SK-N-SH (cell line): Measurements from ENCODE around the gene SLC22A17. TPM values are rescaled to one million over a fixed set of nuclear protein-coding genes. Genes with fewer than 3 reads are reported as not detected.

Source experiments
- CTCF ChIA-PET: fragments of 300-600, 350-600 bp; formaldehyde crosslinking; extraction: SDS; loops from one replicate; lab custom pipeline; 2021; lab: Yijun Ruan, JAX
- POLR2A ChIA-PET: fragments of 350-600 bp; sonication (Branson Sonifier 250); formaldehyde crosslinking; extraction: SDS; loops from one replicate; lab custom pipeline; 2020; ENCODE audit warnings: antibody characterized with exemption, inconsistent platforms; lab: Yijun Ruan, JAX
- DNase-seq: peaks from one replicate; pipeline ENCODE4 v3.0.0; 2012
- H2AFZ ChIP-seq: fragments of 200-600 bp; sonication (generic); 2 replicates; pipeline ENCODE4 v1.8.1; 2016; ENCODE audit warnings: antibody characterized with exemption, mild to moderate bottlenecking, low read depth
- H3F3A ChIP-seq: fragments of 200-600 bp; sonication (generic); replicated peaks from 2 replicates; pipeline ENCODE3; 2016; ENCODE audit warnings: antibody characterized with exemption, mild to moderate bottlenecking; ENCODE audit not compliant: insufficient read depth
- H3K27ac ChIP-seq, 2 experiments: fragments of 200-500 bp in 1 of 2; fragments of 200-600 bp in 1 of 2; sonication (Bioruptor generic) in 1 of 2; sonication (generic), shearing (Covaris generic) in 1 of 2; 2 replicates each; pipeline versions ENCODE4 v1.5.1 to v1.6.1; 2014 to 2016; ENCODE audit warnings: low read depth in 2 of 2, inconsistent platforms in 1 of 2, low read length in 1 of 2, mild to moderate bottlenecking in 1 of 2, mixed read lengths in 1 of 2
- H3K27me3 ChIP-seq: fragments of 200-600 bp; sonication (generic), shearing (Covaris generic); 2 replicates; pipeline ENCODE4 v1.6.1; 2016; ENCODE audit warnings: mixed run types; ENCODE audit not compliant: insufficient read depth
- H3K36me3 ChIP-seq, 2 experiments: fragments of 200-500 bp in 1 of 2; fragments of 200-600 bp in 1 of 2; sonication (Bioruptor generic) in 1 of 2; sonication (generic) in 1 of 2; replicated peaks in 1 of 2; 2 replicates each; pipeline versions ENCODE3 to v1.5.1; 2014 to 2016; ENCODE audit warnings: low read length in 1 of 2, mild to moderate bottlenecking in 1 of 2; ENCODE audit not compliant: insufficient read depth in 2 of 2, control insufficient read depth in 1 of 2
- H3K4me1 ChIP-seq, 2 experiments: fragments of 200-500 bp in 1 of 2; fragments of 200-600 bp in 1 of 2; sonication (Bioruptor generic) in 1 of 2; sonication (generic), shearing (Covaris generic) in 1 of 2; 2 replicates each; pipeline versions ENCODE4 v1.5.1 to v1.6.1; 2014 to 2016; ENCODE audit warnings: low read depth in 1 of 2, low read length in 1 of 2, mixed run types in 1 of 2; ENCODE audit not compliant: insufficient read depth in 2 of 2, control insufficient read depth in 1 of 2
- H3K4me2 ChIP-seq: fragments of 200-600 bp; sonication (generic), shearing (Covaris generic); 2 replicates; pipeline ENCODE4 v1.6.1; 2017; ENCODE audit warnings: mixed run types
- H3K4me3 ChIP-seq, 2 experiments: fragments of 200-500 bp in 1 of 2; fragments of 200-600 bp in 1 of 2; sonication (Bioruptor generic) in 1 of 2; sonication (generic), shearing (Covaris generic) in 1 of 2; 2 replicates each; pipeline versions ENCODE4 v1.5.1 to v1.8.1; 2014 to 2016; ENCODE audit warnings: low read depth in 2 of 2, inconsistent platforms in 1 of 2, low read length in 1 of 2, mild to moderate bottlenecking in 1 of 2, mixed read lengths in 1 of 2, moderate library complexity in 1 of 2
- H3K79me2 ChIP-seq: fragments of 200-600 bp; sonication (generic); 2 replicates; pipeline ENCODE4 v1.8.1; 2017; ENCODE audit warnings: mild to moderate bottlenecking; ENCODE audit not compliant: insufficient read depth
- H3K9ac ChIP-seq: fragments of 200-600 bp; sonication (generic); 2 replicates; pipeline ENCODE4 v1.6.1; 2017; ENCODE audit warnings: mixed run types
- H3K9me2 ChIP-seq: fragments of 200-600 bp; sonication (generic); 2 replicates; pipeline ENCODE4 v1.6.1; 2017; ENCODE audit warnings: mixed run types
- H3K9me3 ChIP-seq: fragments of 200-600 bp; sonication (generic); 2 replicates; pipeline ENCODE4 v1.6.1; 2017; ENCODE audit warnings: mixed run types, mild to moderate bottlenecking, moderate library complexity
- H4K20me1 ChIP-seq: fragments of 200-600 bp; sonication (generic); 2 replicates; pipeline ENCODE4 v1.6.1; 2017; ENCODE audit warnings: mild to moderate bottlenecking, mixed run types; ENCODE audit not compliant: insufficient read depth
- CHD2 ChIP-seq: fragments of 150-350 bp; IDR thresholded peaks from 2 replicates; pipeline ENCODE4 v1.6.1; 2018; ENCODE audit warnings: low read length; ENCODE audit not compliant: partially characterized antibody
- ELF1 ChIP-seq: IDR thresholded peaks from 2 replicates; pipeline ENCODE4 v1.4.0; 2012
- FOXJ3 ChIP-seq: sonication (generic); formaldehyde crosslinking; IDR thresholded peaks from 2 replicates; pipeline ENCODE4 v1.5.1; 2020; ENCODE audit warnings: mild to moderate bottlenecking, missing genetic modification reagents
- FOXM1 ChIP-seq: IDR thresholded peaks from 2 replicates; pipeline ENCODE4 v1.4.0; 2012; ENCODE audit warnings: low read depth, mild to moderate bottlenecking
- GABPA ChIP-seq: IDR thresholded peaks from 2 replicates; pipeline ENCODE4 v1.4.0; 2012; ENCODE audit warnings: low read depth, mild to moderate bottlenecking
- JUND ChIP-seq: IDR thresholded peaks from 2 replicates; pipeline ENCODE4 v1.4.0; 2012
- MXI1 ChIP-seq: IDR thresholded peaks from 2 replicates; pipeline ENCODE4 v1.6.1; 2012; ENCODE audit warnings: mild to moderate bottlenecking, low read depth, low read length, improper control_type of control experiment
- PBX3 ChIP-seq: IDR thresholded peaks from 2 replicates; pipeline ENCODE4; 2012
- POLR2AphosphoS5 ChIP-seq: IDR thresholded peaks from 2 replicates; pipeline ENCODE4 v1.6.1; 2012; ENCODE audit warnings: low read depth, low read length
- RCOR1 ChIP-seq: fragments of 150-350 bp; IDR thresholded peaks from 2 replicates; pipeline ENCODE4 v1.6.1; 2017; ENCODE audit warnings: antibody characterized with exemption, low read length
- REST ChIP-seq: IDR thresholded peaks from 2 replicates; pipeline ENCODE4 v1.6.1; 2012; ENCODE audit warnings: mild to moderate bottlenecking, low read depth, low read length, moderate library complexity
- RXRA ChIP-seq: IDR thresholded peaks from 2 replicates; pipeline ENCODE4 v1.4.0; 2012; ENCODE audit warnings: low read depth, mild to moderate bottlenecking, borderline replicate concordance
- SMC3 ChIP-seq: IDR thresholded peaks from 2 replicates; pipeline ENCODE4 v1.6.1; 2012; ENCODE audit warnings: low read depth, low read length, improper control_type of control experiment
- TAF1 ChIP-seq: IDR thresholded peaks from 2 replicates; pipeline ENCODE4 v1.6.1; 2012; ENCODE audit warnings: low read depth, mild to moderate bottlenecking, low read length, moderate library complexity, borderline replicate concordance
- USF1 ChIP-seq: IDR thresholded peaks from 2 replicates; pipeline ENCODE4 v1.4.0; 2012; ENCODE audit warnings: low read depth, borderline replicate concordance
- YY1 ChIP-seq: IDR thresholded peaks from 2 replicates; pipeline ENCODE4 v1.4.0; 2012; ENCODE audit warnings: low read depth, mild to moderate bottlenecking
- WGBS: methylation state at CpG from one replicate; pipeline ENCODE4 v1.1.6; 2017; ENCODE audit warnings: low lambda C conversion rate; 5-methylcytosine and 5-hydroxymethylcytosine counted together
- polyA plus RNA-seq, 3 experiments: library from polyadenylated mRNA; depleted of rRNA; stranded (reverse); fragments of >200 nt; gene quantifications; 2 replicates each; pipeline ENCODE4 v1.2.3, GENCODE V29; 2012

SLC22A17 gene
- polyA plus RNA-seq, 1 of the 3 experiments (the other 2 are of a cell fraction) = 27.2 TPM

GRCh38 chr14:23359167-23359626 lies 6.5 kb upstream of the SLC22A17 start:
- no peaks in the 10 kb centered on the region for H3K9me2 ChIP-seq
- no peaks in the 10 kb centered on the region for H3F3A ChIP-seq
- no peak overlapping the region for H2AFZ ChIP-seq
- H3K9ac ChIP-seq = no peak overlapping the region
- H3K36me3 ChIP-seq = peaks cover 0 to 2% of the 10 kb centered on the region in 2 experiments
- TF ChIP-seq ELF1 (no peak), RCOR1 (no peak), USF1 (no peak)
- no peak overlapping the region for H3K4me2 ChIP-seq
- ChIA-PET CTCF (interaction anchor here (1.7 to 6.4 kb wide), 4 partner anchors 13 to 32 kb away, joined by 4 to 42 read pairs (median 9); no protein-coding TSS in a partner anchor), POLR2A (interaction anchor here (1.1 to 1.2 kb wide), 2 partner anchors 38 to 57 kb away, joined by 4 read pairs; partner anchors contain the start of gene PABPN1)
- WGBS = 91% methylated on average over 5 of the region's 11 CpGs
- no peaks in the 10 kb centered on the region for H4K20me1 ChIP-seq
- H3K27me3 ChIP-seq = no peaks in the 10 kb centered on the region
- no peaks in the 10 kb centered on the region for H3K79me2 ChIP-seq
- H3K27ac ChIP-seq = no peak overlapping the region
- H3K9me3 ChIP-seq = no peaks in the 10 kb centered on the region
- no peak overlapping the region for H3K4me3 ChIP-seq
- no peak for DNase-seq
- H3K4me1 ChIP-seq = peaks cover 0 to 5% of the 10 kb centered on the region in 2 experiments; a peak in 2 of 4 replicates

GRCh38 chr14:23358553-23359166 lies 6.0 kb upstream of the SLC22A17 start:
- Histone ChIP-seq H3K4me2 (no peak overlapping the region), H3K36me3 (peaks cover 0 to 2% of the 10 kb centered on the region in 2 experiments), H3K4me1 (no peaks in the 10 kb centered on the region; a peak in 2 of 4 replicates), H3K27me3 (no peaks in the 10 kb centered on the region), H3K79me2 (no peaks in the 10 kb centered on the region), H3K9ac (no peak overlapping the region), H3F3A (no peaks in the 10 kb centered on the region), H2AFZ (no peak overlapping the region), H3K9me3 (no peaks in the 10 kb centered on the region), H3K4me3 (no peak overlapping the region), H3K9me2 (no peaks in the 10 kb centered on the region), H4K20me1 (no peaks in the 10 kb centered on the region), H3K27ac (no peak overlapping the region)
- no peak for TF ChIP-seq SMC3
- no peak for TF ChIP-seq GABPA
- no peak for TF ChIP-seq FOXJ3 (CRISPR knock-in tag)
- TF ChIP-seq JUND = no peak
- TF ChIP-seq FOXM1 = no peak
- TF ChIP-seq POLR2AphosphoS5 = no peak
- no peak for TF ChIP-seq TAF1
- TF ChIP-seq YY1 = no peak
- no peak for TF ChIP-seq PBX3
- no peak for TF ChIP-seq CHD2
- TF ChIP-seq MXI1 = no peak
- no peak for TF ChIP-seq RXRA
- no peak for TF ChIP-seq REST
- no peak for DNase-seq
- CTCF ChIA-PET = interaction anchor here (1.7 to 6.4 kb wide), 3 partner anchors 13 to 22 kb away, joined by 4 to 42 read pairs (median 8); no protein-coding TSS in a partner anchor
- WGBS = 95% methylated on average over 11 of the region's 12 CpGs
- POLR2A ChIA-PET = no interaction called here
